HCT116 (cell line): ENCODE data around the gene SH3PXD2A. TPM values are rescaled to one million over a fixed set of nuclear protein-coding genes. Genes with fewer than 3 reads are reported as not detected.

Experiments
- ATAC-seq: fragments of 200-7000 bp; cut with Tn5 transposase; 2 replicates; pipeline ENCODE4 v1.9.1; 2020; ENCODE audit warnings: mild to moderate bottlenecking, moderate library complexity
- BruUV-seq: library from RNA; stranded (reverse); fragments of 400-500 nt; replicated peaks from 2 replicates; lab custom pipeline; 2021; lab: Mats Ljungman, UMichigan
- CTCF ChIA-PET: fragments of 300-600 bp; sonication (Branson Sonifier 250); formaldehyde crosslinking; loops from one replicate; lab custom pipeline; 2021; ENCODE audit warnings: antibody characterized with exemption; lab: Charles Lee
- POLR2A ChIA-PET: fragments of 300-600, 350-600 bp; sonication (Branson Sonifier 250); formaldehyde crosslinking; loops from one replicate; lab custom pipeline; 2021; ENCODE audit warnings: antibody characterized with exemption; lab: Charles Lee
- RAD21 ChIA-PET, 2 experiments: fragments of 300-600 bp; sonication (Branson Sonifier 250); formaldehyde crosslinking; loops; one replicate each; lab custom pipeline; 2023; ENCODE audit warnings: low total read pairs in 2 of 2; ENCODE audit not compliant: uncharacterized antibody in 2 of 2, unreplicated experiment in 2 of 2, low non-redundant PET in 1 of 2; lab: Charles Lee
- DNase-seq: peaks from one replicate; pipeline ENCODE4 v3.0.0-alpha.2; 2010; ENCODE audit warnings: low read depth, low spot score
- H2AFZ ChIP-seq: fragments of 200-600 bp; shearing (Covaris generic), sonication (generic); 2 replicates; pipeline ENCODE4 v1.6.1; 2017; ENCODE audit warnings: low read depth, mixed run types, mixed read lengths, antibody characterized with exemption, low read length; ENCODE audit not compliant: poor library complexity, severe bottlenecking
- H3K27ac ChIP-seq: 2 replicates; pipeline ENCODE4 v1.5.1; 2012; ENCODE audit warnings: low read depth, low read length
- H3K27me3 ChIP-seq: fragments of 200-600 bp; sonication (generic); 2 replicates; pipeline ENCODE4 v1.6.1; 2016; ENCODE audit warnings: mixed run types, low read length, mixed read lengths; ENCODE audit not compliant: insufficient read depth
- H3K36me3 ChIP-seq, 2 experiments: fragments of 200-500 bp in 1 of 2; fragments of 200-600 bp in 1 of 2; sonication (Bioruptor generic) in 1 of 2; sonication (generic) in 1 of 2; 2 replicates each; pipeline versions ENCODE4 v1.5.1 to v1.6.1; 2014 to 2016; ENCODE audit warnings: low read length in 2 of 2, inconsistent platforms in 1 of 2, mixed read lengths in 1 of 2, mixed run types in 1 of 2; ENCODE audit not compliant: insufficient read depth in 2 of 2, control insufficient read depth in 1 of 2
- H3K4me1 ChIP-seq, 2 experiments: fragments of 200-600 bp in 1 of 2; sonication (generic) in 1 of 2; 2 replicates each; pipeline versions ENCODE4 v1.5.1 to v1.6.1; 2012 to 2017; ENCODE audit warnings: low read length in 2 of 2, inconsistent platforms in 1 of 2, mild to moderate bottlenecking in 1 of 2, mixed read lengths in 1 of 2, mixed run types in 1 of 2, moderate library complexity in 1 of 2; ENCODE audit not compliant: insufficient read depth in 2 of 2, control insufficient read depth in 1 of 2
- H3K4me2 ChIP-seq: fragments of 200-600 bp; sonication (generic); 2 replicates; pipeline ENCODE4 v1.6.1; 2017; ENCODE audit warnings: mixed run types, low read length, mixed read lengths
- H3K4me3 ChIP-seq, 2 experiments: fragments of 200-600 bp in 1 of 2; sonication (generic) in 1 of 2; replicated peaks in 1 of 2; 2 replicates each; pipeline ENCODE4 v1.5.1; 2011 to 2016; ENCODE audit warnings: low read length in 2 of 2, control low read depth in 1 of 2, low read depth in 1 of 2, mild to moderate bottlenecking in 1 of 2, mixed read lengths in 1 of 2, mixed run types in 1 of 2
- H3K79me2 ChIP-seq: fragments of 200-600 bp; sonication (generic); 2 replicates; pipeline ENCODE4 v1.6.1; 2017; ENCODE audit warnings: mild to moderate bottlenecking, mixed run types, low read length, moderate library complexity, mixed read lengths; ENCODE audit not compliant: insufficient read depth
- H3K9ac ChIP-seq: fragments of 200-600 bp; sonication (generic); 2 replicates; pipeline ENCODE4 v1.6.1; 2016; ENCODE audit warnings: low read length, mixed read lengths
- H3K9me2 ChIP-seq: fragments of 200-600 bp; sonication (generic), shearing (Covaris generic); 2 replicates; pipeline ENCODE4 v1.6.1; 2017; ENCODE audit warnings: mixed run types, mild to moderate bottlenecking, moderate library complexity; ENCODE audit not compliant: insufficient read depth
- H3K9me3 ChIP-seq, 2 experiments: fragments of 200-500 bp in 1 of 2; fragments of 200-600 bp in 1 of 2; sonication (Bioruptor generic) in 1 of 2; sonication (generic) in 1 of 2; 2 replicates each; pipeline ENCODE4 v1.6.1; 2014 to 2017; ENCODE audit warnings: low read length in 2 of 2, mixed read lengths in 2 of 2, inconsistent platforms in 1 of 2, low read depth in 1 of 2, mild to moderate bottlenecking in 1 of 2, mixed run types in 1 of 2, moderate library complexity in 1 of 2; ENCODE audit not compliant: control insufficient read depth in 1 of 2, insufficient read depth in 1 of 2
- H4K20me1 ChIP-seq: fragments of 200-600 bp; sonication (generic), shearing (Covaris generic); 2 replicates; pipeline ENCODE4 v1.6.1; 2017; ENCODE audit warnings: mixed run types, mild to moderate bottlenecking, moderate library complexity; ENCODE audit not compliant: insufficient read depth
- CBX3 ChIP-seq: IDR thresholded peaks from 2 replicates; pipeline ENCODE4 v1.6.1; 2012; ENCODE audit warnings: low read depth
- EGR1 ChIP-seq: IDR thresholded peaks from 2 replicates; pipeline ENCODE4 v1.6.1; 2012; ENCODE audit warnings: low read depth
- ELF1 ChIP-seq: IDR thresholded peaks from 2 replicates; pipeline ENCODE4 v1.6.1; 2012; ENCODE audit warnings: low read depth, borderline replicate concordance
- FOSL1 ChIP-seq: IDR thresholded peaks from 2 replicates; pipeline ENCODE4 v1.6.1; 2012; ENCODE audit warnings: low read depth
- POLR2AphosphoS5 ChIP-seq: IDR thresholded peaks from 2 replicates; pipeline ENCODE4 v1.6.1; 2011; ENCODE audit warnings: mild to moderate bottlenecking, low read depth, low read length, moderate library complexity
- REST ChIP-seq: IDR thresholded peaks from 2 replicates; pipeline ENCODE4 v1.6.1; 2012; ENCODE audit warnings: low read depth
- TCF7L2 ChIP-seq: IDR thresholded peaks from 2 replicates; pipeline ENCODE4 v1.7.0; 2011; ENCODE audit warnings: borderline replicate concordance, inconsistent platforms; ENCODE audit not compliant: insufficient read depth, insufficient read length; ENCODE audit errors: extremely low read depth
- intact Hi-C: fragments of 100-400 bp; cut with micrococcal nuclease; formaldehyde crosslinking; loops from 2 replicates; pipeline ENCODE4 v1.10.0; 2022
- total RNA-seq: library from RNA; stranded (reverse); gene quantifications from one replicate; pipeline ENCODE4 v1.2.1, GENCODE V29; 2021; ENCODE audit not compliant: unreplicated experiment

Gene SH3PXD2A
- total RNA-seq, 1 experiment from 2014 or later = 8.7 TPM

- ChIA-PET RAD21 (no interaction called here), CTCF (interaction anchor here (0.7 kb wide), 1 partner anchor 45 kb away, joined by 3 read pairs; no protein-coding TSS in a partner anchor)
- Histone ChIP-seq H3K36me3 (no peaks in the 10 kb centered on the region), H3K79me2 (no peaks in the 10 kb centered on the region), H3K4me1 (no peaks in the 10 kb centered on the region), H2AFZ (no peak overlapping the region), H3K9ac (no peak overlapping the region), H3K27ac (no peak overlapping the region), H4K20me1 (no peaks in the 10 kb centered on the region), H3K9me2 (no peaks in the 10 kb centered on the region)
- no peak for ATAC-seq
- no TSS peak for BruUV-seq
- TF ChIP-seq FOSL1 (no peak), REST (no peak), TCF7L2 (no peak), CBX3 (no peak), ELF1 (no peak), POLR2AphosphoS5 (no peak), EGR1 (no peak)
- TF ChIP-seq, all 23 proteins: peak for 0
- Histone ChIP-seq H3K27me3 (no peaks in the 10 kb centered on the region), H3K4me2 (no peak overlapping the region), H3K4me3 (no peak overlapping the region), H3K9me3 (no peaks in the 10 kb centered on the region)
- no peak for DNase-seq
- intact Hi-C loops = no loop called here
- POLR2A ChIA-PET = no interaction called here
These were observed 203.4 kb downstream of the SH3PXD2A start for GRCh38 chr10:103651783-103652476.
